ENCODE measurements around the gene SLC10A7. TPM values are rescaled to one million over a fixed set of nuclear protein-coding genes. Genes with fewer than 3 reads are reported as not detected.
A peak's percentile ranks its signal among the peaks of the same experiment; 100 is the strongest.

SLC10A7 gene
- total and polyA plus RNA-seq, 2 of the 4 experiments (the other 2 are of a cell fraction): 5.2 to 8.4 TPM

- H4K8ac ChIP-seq (ENCODE audit: low read depth in 2 of 2, low read length in 2 of 2): no peak overlapping the region
- CTCF ChIA-PET: interaction anchor here (0.6 kb wide), 1 partner anchor 600 kb away, joined by 3 read pairs; no protein-coding TSS in a partner anchor
- intact Hi-C loops (cut with micrococcal nuclease): loop anchor here (2.0 to 5.0 kb wide), 2 partner anchors 246 to 377 kb away; no protein-coding TSS in a partner anchor
Observed at GRCh38 chr4:146340798-146341197, 180.9 kb downstream of the SLC10A7 start.

More at GRCh38 chr4:146340798-146341197, 180.9 kb downstream of the SLC10A7 start:
- H3K4me1 ChIP-seq (ENCODE audit: control insufficient read depth, insufficient read depth, low read length): peaks cover 1% of the 10 kb centered on the region; the same call in 1 of the 2 replicates
- H3K23ac ChIP-seq (ENCODE audit: low read depth, low read length): no peak overlapping the region
- H3K27ac ChIP-seq (ENCODE audit: insufficient read depth, low read length): no peak overlapping the region
- H3K27me3 ChIP-seq (ENCODE audit: control insufficient read depth, insufficient read depth, low read length): no peaks in the 10 kb centered on the region
- no peak overlapping the region for H4K5ac ChIP-seq (ENCODE audit: low read depth, low read length)
- H3K14ac ChIP-seq (replicated peaks; ENCODE audit: low read depth, low read length): no peak overlapping the region
- no peak overlapping the region for H3K4me3 ChIP-seq (ENCODE audit: insufficient read depth, low read depth, low read length)
- H2AFZ ChIP-seq (replicated peaks; ENCODE audit: low read length, poor library complexity): no peak overlapping the region
- H3K79me1 ChIP-seq (ENCODE audit: low read depth in 1 of 2, low read length in 2 of 2): peaks cover 0 to 2% of the 10 kb centered on the region in 2 experiments; a peak in 1 of 4 replicates
- no peak overlapping the region for H2BK20ac ChIP-seq (ENCODE audit: low read depth, low read length)
- no peak overlapping the region for H2AK5ac ChIP-seq (ENCODE audit: low read depth, low read length)
- POLR2A ChIA-PET (ENCODE audit: unreplicated experiment): no interaction called here
- H2BK15ac ChIP-seq (ENCODE audit: low read depth, low read length): no peak overlapping the region
- no peaks in the 10 kb centered on the region for H3K36me3 ChIP-seq (ENCODE audit: control insufficient read depth, insufficient read depth, low read length)
- H2AK9ac ChIP-seq (replicated peaks; ENCODE audit: low read depth, low read length, poor library complexity): no peak overlapping the region
- H4K91ac ChIP-seq (ENCODE audit: insufficient read depth, low read depth, low read length): no peak overlapping the region
- H3K4me2 ChIP-seq (ENCODE audit: low read depth, low read length): no peak overlapping the region
- no peaks in the 10 kb centered on the region for H3K9me3 ChIP-seq (ENCODE audit: control insufficient read depth, insufficient read depth, low read length)
- in situ Hi-C loops (cut with MboI; ENCODE audit: low sequenced_read_pairs) (loop anchor here (25.0 kb wide), 1 partner anchor 1247 kb away; no protein-coding TSS in a partner anchor), dilution Hi-C loops (cut with HindIII; ENCODE audit: low sequenced_read_pairs, unreplicated experiment) (no loop called here)
- H3K4ac ChIP-seq (ENCODE audit: low read depth, low read length): no peak overlapping the region
- H2BK5ac ChIP-seq (ENCODE audit: low read depth, low read length, poor library complexity, severe bottlenecking): no peak overlapping the region
- ATAC-seq (ENCODE audit: low read depth) (peak; percentile 59; the same call in 1 of the 2 replicates), DNase-seq (peak; percentile 54)
- H3K9ac ChIP-seq (ENCODE audit: low read depth, low read length): no peak overlapping the region
- TF ChIP-seq RCOR1 (IDR thresholded peaks at IDR 0.05; ENCODE audit: insufficient replicate concordance, low read length) (no peak), POLR2A (IDR thresholded peaks at IDR 0.05; ENCODE audit: low read depth, low read length) (no peak), MAZ (IDR thresholded peaks at IDR 0.05; ENCODE audit: borderline replicate concordance, low read depth, low read length) (no peak), RFX5 (IDR thresholded peaks at IDR 0.05; ENCODE audit: low read depth, low read length) (no peak), RAD21 (IDR thresholded peaks at IDR 0.05; ENCODE audit: low read length) (peak; percentile 52), SMC3 (IDR thresholded peaks at IDR 0.05; ENCODE audit: low read depth, low read length) (peak; percentile 59; the same call in 1 of the 2 replicates), NFE2L2 (IDR thresholded peaks at IDR 0.05; ENCODE audit: low read depth, low read length) (no peak), MAFK (IDR thresholded peaks at IDR 0.05; ENCODE audit: low read depth, low read length) (no peak), MXI1 (IDR thresholded peaks at IDR 0.05; ENCODE audit: borderline replicate concordance, low read depth, low read length) (no peak)
- TF ChIP-seq, protein P1, sequence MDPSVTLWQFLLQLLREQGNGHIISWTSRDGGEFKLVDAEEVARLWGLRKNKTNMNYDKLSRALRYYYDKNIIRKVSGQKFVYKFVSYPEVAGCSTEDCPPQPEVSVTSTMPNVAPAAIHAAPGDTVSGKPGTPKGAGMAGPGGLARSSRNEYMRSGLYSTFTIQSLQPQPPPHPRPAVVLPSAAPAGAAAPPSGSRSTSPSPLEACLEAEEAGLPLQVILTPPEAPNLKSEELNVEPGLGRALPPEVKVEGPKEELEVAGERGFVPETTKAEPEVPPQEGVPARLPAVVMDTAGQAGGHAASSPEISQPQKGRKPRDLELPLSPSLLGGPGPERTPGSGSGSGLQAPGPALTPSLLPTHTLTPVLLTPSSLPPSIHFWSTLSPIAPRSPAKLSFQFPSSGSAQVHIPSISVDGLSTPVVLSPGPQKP (IDR thresholded peaks at IDR 0.05; ENCODE audit: borderline replicate concordance, low read depth, low read length): no peak
- TF ChIP-seq, protein P2, sequence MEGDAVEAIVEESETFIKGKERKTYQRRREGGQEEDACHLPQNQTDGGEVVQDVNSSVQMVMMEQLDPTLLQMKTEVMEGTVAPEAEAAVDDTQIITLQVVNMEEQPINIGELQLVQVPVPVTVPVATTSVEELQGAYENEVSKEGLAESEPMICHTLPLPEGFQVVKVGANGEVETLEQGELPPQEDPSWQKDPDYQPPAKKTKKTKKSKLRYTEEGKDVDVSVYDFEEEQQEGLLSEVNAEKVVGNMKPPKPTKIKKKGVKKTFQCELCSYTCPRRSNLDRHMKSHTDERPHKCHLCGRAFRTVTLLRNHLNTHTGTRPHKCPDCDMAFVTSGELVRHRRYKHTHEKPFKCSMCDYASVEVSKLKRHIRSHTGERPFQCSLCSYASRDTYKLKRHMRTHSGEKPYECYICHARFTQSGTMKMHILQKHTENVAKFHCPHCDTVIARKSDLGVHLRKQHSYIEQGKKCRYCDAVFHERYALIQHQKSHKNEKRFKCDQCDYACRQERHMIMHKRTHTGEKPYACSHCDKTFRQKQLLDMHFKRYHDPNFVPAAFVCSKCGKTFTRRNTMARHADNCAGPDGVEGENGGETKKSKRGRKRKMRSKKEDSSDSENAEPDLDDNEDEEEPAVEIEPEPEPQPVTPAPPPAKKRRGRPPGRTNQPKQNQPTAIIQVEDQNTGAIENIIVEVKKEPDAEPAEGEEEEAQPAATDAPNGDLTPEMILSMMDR (conservative IDR thresholded peaks at IDR 0.05; ENCODE audit: low read depth, low read length): peak; percentile 62
- H3K56ac ChIP-seq (ENCODE audit: extremely low read depth, insufficient read depth, low read length): no peak overlapping the region
- no peak overlapping the region for H3K18ac ChIP-seq (ENCODE audit: low read depth, low read length)
- H3K9me1 ChIP-seq (ENCODE audit: insufficient read depth, low read length): no peaks in the 10 kb centered on the region
- H4K20me1 ChIP-seq (ENCODE audit: insufficient read depth, low read length): no peaks in the 10 kb centered on the region
- H2BK120ac ChIP-seq (ENCODE audit: low read depth, low read length): no peak overlapping the region
- no TSS peak for BruUV-seq (replicated peaks)
